ENCODE results near the gene FASTKD1.
"Not testable (repeated sequence)": the region's sequence is repeated elsewhere in the genome, so short reads cannot be mapped to it uniquely, and the experiment has no call there.

The FASTKD1 gene

GRCh38 chr2:169569948-169570347 is 3.7 kb downstream of the FASTKD1 start:
- no peak for DNase-seq

GRCh38 chr2:169565686-169566085 is 8.0 kb downstream of the FASTKD1 start:
- no peak for DNase-seq

GRCh38 chr2:169562519-169562918 is 11.1 kb downstream of the FASTKD1 start:
- DNase-seq: no peak

- not testable (repeated sequence) for DNase-seq
These were observed 11.6 kb downstream of the FASTKD1 start for GRCh38 chr2:169562084-169562483.

- DNase-seq: no peak
These were observed 12.3 kb downstream of the FASTKD1 start for GRCh38 chr2:169561364-169561763.

GRCh38 chr2:169546756-169547155 is 26.9 kb downstream of the FASTKD1 start:
- no peak for DNase-seq

GRCh38 chr2:169542433-169542832 is 31.2 kb downstream of the FASTKD1 start:
- no peak for DNase-seq

- DNase-seq: no peak
These were observed 33.5 kb downstream of the FASTKD1 start for GRCh38 chr2:169540146-169540545.

GRCh38 chr2:169539460-169539859 is 34.2 kb downstream of the FASTKD1 start:
- DNase-seq: not testable (repeated sequence)

GRCh38 chr2:169528271-169528701 is 45.4 kb downstream of the FASTKD1 start:
- peak; percentile 58 for DNase-seq

GRCh38 chr2:169526451-169526850 is 47.2 kb downstream of the FASTKD1 start:
- DNase-seq: peak; percentile 16

GRCh38 chr2:169525434-169525833 is 48.2 kb downstream of the FASTKD1 start:
- DNase-seq: no peak

- no peak for DNase-seq
These were observed 50.0 kb downstream of the FASTKD1 start for GRCh38 chr2:169523681-169524080.

GRCh38 chr2:169520896-169521295 is 52.8 kb downstream of the FASTKD1 start:
- no peak for DNase-seq

GRCh38 chr2:169516488-169516995 is 57.1 kb downstream of the FASTKD1 start:
- not testable (repeated sequence) for DNase-seq

- DNase-seq: not testable (repeated sequence)
These were observed 58.9 kb downstream of the FASTKD1 start for GRCh38 chr2:169514758-169515157.

- no peak for DNase-seq
These were observed 59.7 kb downstream of the FASTKD1 start for GRCh38 chr2:169513926-169514325.

GRCh38 chr2:169513094-169513493 is 60.6 kb downstream of the FASTKD1 start:
- no peak for DNase-seq

- no peak for DNase-seq
These were observed 61.1 kb downstream of the FASTKD1 start for GRCh38 chr2:169512525-169512924.

GRCh38 chr2:169511818-169512217 is 61.8 kb downstream of the FASTKD1 start:
- DNase-seq: no peak

GRCh38 chr2:169510496-169510895 is 63.2 kb downstream of the FASTKD1 start:
- no peak for DNase-seq

GRCh38 chr2:169509955-169510354 is 63.7 kb downstream of the FASTKD1 start:
- DNase-seq: no peak

- peak; percentile 28 for DNase-seq
These were observed 64.3 kb downstream of the FASTKD1 start, which contains the start of gene KLHL41 for GRCh38 chr2:169509298-169509885. Gene KLHL41 (plus strand): TSS chr2:169509702. CDS start chr2:169509779, 77 bp downstream.

GRCh38 chr2:169507698-169508097 is 66.0 kb downstream of the FASTKD1 start:
- peak; percentile 42 for DNase-seq

GRCh38 chr2:169504651-169505050 is 69.0 kb downstream of the FASTKD1 start:
- DNase-seq: no peak
